K562 (cell line): ENCODE data around the gene RET. TPM values are rescaled to one million over a fixed set of nuclear protein-coding genes. Genes with fewer than 3 reads are reported as not detected.

Experiments
- CGGBP1 ChIP-seq: fragments of 250-450 bp; sonication (Bioruptor Pico); IDR thresholded peaks from 2 replicates; pipeline ENCODE4 v1.9.0; 2021; ENCODE audit warnings: mild to moderate bottlenecking
- EWSR1 ChIP-seq: fragments of 450-650 bp; IDR thresholded peaks from 2 replicates; pipeline ENCODE4 v1.6.1; 2018; ENCODE audit warnings: borderline replicate concordance, mild to moderate bottlenecking, low read depth, moderate library complexity; ENCODE audit not compliant: partially characterized antibody
- HCFC1 ChIP-seq: IDR thresholded peaks from 2 replicates; pipeline ENCODE4 v1.6.1; 2012; ENCODE audit warnings: low read depth, low read length, improper control_type of control experiment
- JUN ChIP-seq, 2 experiments: sonication (generic) in 1 of 2; formaldehyde crosslinking in 1 of 2; IDR thresholded peaks; 2 replicates each; pipeline versions ENCODE4 v1.6.1 to v1.8.0; 2012 to 2022; ENCODE audit warnings: borderline replicate concordance in 2 of 2, mild to moderate bottlenecking in 2 of 2, improper control_type of control experiment in 1 of 2, low read depth in 1 of 2, low read length in 1 of 2, missing genetic modification reagents in 1 of 2
- MAFK ChIP-seq: IDR thresholded peaks from 2 replicates; pipeline ENCODE4 v1.6.1; 2011; ENCODE audit warnings: low read length, improper control_type of control experiment
- MITF ChIP-seq: IDR thresholded peaks from 2 replicates; pipeline ENCODE4 v1.6.1; 2014; ENCODE audit warnings: antibody characterized with exemption
- POLR2AphosphoS5 ChIP-seq: IDR thresholded peaks from 2 replicates; pipeline ENCODE4 v1.6.1; 2011; ENCODE audit warnings: mild to moderate bottlenecking, low read depth, low read length, moderate library complexity; ENCODE audit not compliant: control insufficient read depth, insufficient read depth
- SPI1 ChIP-seq: IDR thresholded peaks from 2 replicates; pipeline ENCODE4 v1.6.1; 2011; ENCODE audit warnings: low read depth, low read length, control low read depth, borderline replicate concordance
- ZBED1 ChIP-seq: IDR thresholded peaks from 2 replicates; pipeline ENCODE4 v1.6.1; 2014
- ZNF134 ChIP-seq: fragments of 250-450 bp; sonication (Bioruptor Pico); conservative IDR thresholded peaks from 2 replicates; pipeline ENCODE4 v1.4.0; 2020
- polyA plus RNA-seq, 8 experiments: library from polyadenylated mRNA; depleted of rRNA in 4 of 8; stranded (reverse) in 5 of 8; unstranded in 3 of 8; fragments of >200 nt; fragmentation: Nextera tagmentation in 2 of 8; fragmentation: Illumina TruSeq in 1 of 8; extraction: Ambion mirVana in 2 of 8; extraction: Trizol in 1 of 8; gene quantifications; 2 replicates each; pipeline versions ENCODE4 v1.2.1 to v1.2.3, GENCODE V29; 2011 to 2014; ENCODE audit warnings: inconsistent platforms in 1 of 8, missing spikeins in 1 of 8
- total RNA-seq, 7 experiments: library from RNA; depleted of rRNA in 6 of 7; stranded (reverse); fragments of >200 nt in 6 of 7; fragmentation: Illumina TruSeq in 2 of 7; extraction: Trizol in 2 of 7; gene quantifications; 2 replicates each; pipeline versions ENCODE4 v1.2.1 to v1.2.3, GENCODE V29; 2011 to 2021; ENCODE audit warnings: low replicate concordance in 1 of 7

RET gene
- total and polyA plus RNA-seq, 9 of the 15 experiments (the other 6 are each of a cell fraction or from before 2014, with no cell fraction given), result 0.04 to 0.05 TPM; not detected in 7

- TF ChIP-seq MAFK (no peak), ZNF134 (no peak), SPI1 (no peak), HCFC1 (no peak), ZBED1 (no peak), CGGBP1 (CRISPR knock-in tag) (no peak), JUN (IDR thresholded peaks at IDR 0.05; ENCODE audit: borderline replicate concordance, low read depth, low read length) (no peak), JUN (CRISPR knock-in tag; IDR thresholded peaks at IDR 0.05; ENCODE audit: borderline replicate concordance) (no peak), EWSR1 (no peak), POLR2AphosphoS5 (no peak), MITF (no peak)
Observed at GRCh38 chr10:43166880-43167497, 90.1 kb downstream of the RET start (continued).
